Endothelial cell of umbilical vein (primary cell): ENCODE data around the gene ZBTB7C.

Experiments used
- CTCF ChIP-seq, 2 donors: IDR thresholded peaks; 1 replicate in 1 of 2; 2 replicates in 1 of 2; pipeline ENCODE4 v1.5.1; 2011; ENCODE audit warnings: low read length in 2 of 2, mild to moderate bottlenecking in 2 of 2, moderate library complexity in 2 of 2, control low read depth in 1 of 2, inconsistent platforms in 1 of 2, low read depth in 1 of 2; ENCODE audit not compliant: insufficient read depth in 1 of 2; ENCODE audit errors: extremely low read depth in 1 of 2
- EZH2 ChIP-seq: IDR thresholded peaks from 2 replicates; pipeline ENCODE4 v1.6.1; 2012; ENCODE audit warnings: borderline replicate concordance, low read depth, mild to moderate bottlenecking, moderate library complexity, low read length, inconsistent platforms; ENCODE audit not compliant: severe bottlenecking
- GATA2 ChIP-seq: IDR thresholded peaks from 2 replicates; pipeline ENCODE4 v1.7.0; 2011; ENCODE audit warnings: low read depth, mild to moderate bottlenecking, moderate library complexity, mixed read lengths, low read length; ENCODE audit not compliant: insufficient read length, insufficient read depth
- JUN ChIP-seq: IDR thresholded peaks from 2 replicates; pipeline ENCODE4 v1.6.1; 2011; ENCODE audit warnings: borderline replicate concordance, low read depth; ENCODE audit not compliant: insufficient read length, insufficient read depth
- MAX ChIP-seq: IDR thresholded peaks from 2 replicates; pipeline ENCODE4 v1.6.1; 2011; ENCODE audit not compliant: insufficient read depth, insufficient read length
- MYC ChIP-seq: IDR thresholded peaks from one replicate; pipeline ENCODE4 v1.6.1; 2011; ENCODE audit warnings: mild to moderate bottlenecking, low read depth, low read length
- POLR2A ChIP-seq: IDR thresholded peaks from 2 replicates; pipeline ENCODE4 v1.6.1; 2012; ENCODE audit warnings: low read depth, mild to moderate bottlenecking, control low read depth, low read length
- POLR2AphosphoS5 ChIP-seq: IDR thresholded peaks from 2 replicates; pipeline ENCODE4 v1.6.1; 2012; ENCODE audit warnings: low read depth, mild to moderate bottlenecking, control low read depth, low read length, moderate library complexity; ENCODE audit not compliant: insufficient read depth

DNA sequence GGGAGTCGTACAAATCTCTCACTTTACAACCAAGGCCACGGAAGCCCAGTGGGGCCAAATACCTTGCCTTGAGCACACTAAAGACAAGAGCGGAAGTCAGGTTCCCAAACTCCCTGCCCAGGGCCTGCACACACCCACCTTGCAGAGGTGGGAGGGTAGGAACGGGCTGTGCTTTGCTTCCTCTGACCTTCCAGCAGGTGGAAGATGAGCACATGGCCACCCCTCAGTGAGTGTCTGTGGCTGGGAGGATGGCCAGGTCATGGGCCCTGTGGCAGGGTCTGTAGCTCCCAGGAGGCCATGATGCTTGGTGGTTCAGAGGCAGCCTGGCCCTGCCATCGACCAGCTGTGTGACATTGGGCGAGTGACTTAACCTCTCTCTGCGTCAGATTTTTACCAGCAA lies 218.2 kb downstream of the ZBTB7C start:
- no peak for TF ChIP-seq POLR2A
- TF ChIP-seq GATA2 = no peak
- TF ChIP-seq EZH2 = no peak
- TF ChIP-seq CTCF (IDR thresholded peaks at IDR 0.05; ENCODE audit: extremely low read depth in 1 of 2, insufficient read depth in 1 of 2, low read depth in 1 of 2, low read length in 2 of 2) = no peak
- TF ChIP-seq MAX = no peak
- TF ChIP-seq JUN = no peak
- no peak for TF ChIP-seq MYC
- no peak for TF ChIP-seq POLR2AphosphoS5
